ENCODE measurements around the gene RSRC1.

Gene RSRC1

GRCh38 chr3:158181096-158181495 lies 71.2 kb downstream of the RSRC1 start:
- no peak overlapping the region for H3K4me3 ChIP-seq (ENCODE audit: low read depth, low read length)
- ChIA-PET POLR2A (no interaction called here), CTCF (no interaction called here)
- DNase-seq (ENCODE audit: low read depth, low spot score): no peak
- no peak for TF ChIP-seq CTCF (IDR thresholded peaks at IDR 0.05; ENCODE audit: insufficient read depth, low read length, missing control alignments)

- DNase-seq (ENCODE audit: low read depth, low spot score): no peak
- TF ChIP-seq CTCF (IDR thresholded peaks at IDR 0.05; ENCODE audit: insufficient read depth, low read length, missing control alignments): no peak
- CTCF ChIA-PET: no interaction called here
- H3K4me3 ChIP-seq (ENCODE audit: low read depth, low read length): no peak overlapping the region
- POLR2A ChIA-PET: no interaction called here
These were observed 75.8 kb downstream of the RSRC1 start for GRCh38 chr3:158185711-158186110.

- POLR2A ChIA-PET: no interaction called here
- H3K4me3 ChIP-seq (ENCODE audit: low read depth, low read length): no peak overlapping the region
- CTCF ChIA-PET: no interaction called here
- TF ChIP-seq CTCF (IDR thresholded peaks at IDR 0.05; ENCODE audit: insufficient read depth, low read length, missing control alignments): no peak
- DNase-seq (ENCODE audit: low read depth, low spot score): no peak
These were observed 91.1 kb downstream of the RSRC1 start for GRCh38 chr3:158200955-158201354.

- POLR2A ChIA-PET: no interaction called here
- no peak for DNase-seq (ENCODE audit: low read depth, low spot score)
- CTCF ChIA-PET: no interaction called here
- no peak overlapping the region for H3K4me3 ChIP-seq (ENCODE audit: low read depth, low read length)
- no peak for TF ChIP-seq CTCF (IDR thresholded peaks at IDR 0.05; ENCODE audit: insufficient read depth, low read length, missing control alignments)
These were observed 95.4 kb downstream of the RSRC1 start for GRCh38 chr3:158205324-158205723.

GRCh38 chr3:158205994-158206393 lies 96.1 kb downstream of the RSRC1 start:
- no peak overlapping the region for H3K4me3 ChIP-seq (ENCODE audit: low read depth, low read length)
- no peak for DNase-seq (ENCODE audit: low read depth, low spot score)
- ChIA-PET CTCF (no interaction called here), POLR2A (no interaction called here)
- TF ChIP-seq CTCF (IDR thresholded peaks at IDR 0.05; ENCODE audit: insufficient read depth, low read length, missing control alignments): no peak

- ChIA-PET CTCF (no interaction called here), POLR2A (no interaction called here)
- no peak overlapping the region for H3K4me3 ChIP-seq (ENCODE audit: low read depth, low read length)
- TF ChIP-seq CTCF (IDR thresholded peaks at IDR 0.05; ENCODE audit: insufficient read depth, low read length, missing control alignments): no peak
- DNase-seq (ENCODE audit: low read depth, low spot score): no peak
These were observed 100.2 kb downstream of the RSRC1 start for GRCh38 chr3:158210067-158210466.

All from AG04449 (cell line).